Endometrium (tissue), 2 donors: ENCODE data around the gene MAP3K20.
"Not testable (repeated sequence)": the region's sequence is repeated elsewhere in the genome, so short reads cannot be mapped to it uniquely, and the experiment has no call there.

Source experiments
- FAIRE-seq: peaks from 2 replicates; lab custom pipeline; 2012; peaks lifted over from hg19 to GRCh38; lab: Jason Lieb, UNC
- donor health status: control.
- donor health status: control.

MAP3K20 gene

DNA sequence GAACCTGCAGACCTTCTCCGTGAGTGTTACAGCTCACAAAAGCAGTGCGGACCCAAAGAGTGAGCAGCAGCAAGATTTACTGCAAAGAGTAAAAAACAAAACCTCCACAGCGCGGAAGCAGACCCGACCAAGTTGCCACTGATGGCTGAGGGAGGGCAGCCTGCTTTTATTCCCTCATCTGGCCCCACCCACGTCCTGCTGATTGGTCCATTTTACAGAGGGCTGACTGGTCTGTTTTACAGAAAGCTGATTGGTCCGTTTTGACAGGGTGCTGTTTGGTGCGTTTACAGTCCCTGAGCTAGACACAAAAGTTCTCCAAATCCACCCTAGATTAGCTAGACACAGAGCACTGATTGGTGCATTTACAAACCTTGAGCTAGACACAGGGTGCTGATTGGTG, 206.3 kb downstream of the MAP3K20 start:
- FAIRE-seq: not testable (repeated sequence)

DNA sequence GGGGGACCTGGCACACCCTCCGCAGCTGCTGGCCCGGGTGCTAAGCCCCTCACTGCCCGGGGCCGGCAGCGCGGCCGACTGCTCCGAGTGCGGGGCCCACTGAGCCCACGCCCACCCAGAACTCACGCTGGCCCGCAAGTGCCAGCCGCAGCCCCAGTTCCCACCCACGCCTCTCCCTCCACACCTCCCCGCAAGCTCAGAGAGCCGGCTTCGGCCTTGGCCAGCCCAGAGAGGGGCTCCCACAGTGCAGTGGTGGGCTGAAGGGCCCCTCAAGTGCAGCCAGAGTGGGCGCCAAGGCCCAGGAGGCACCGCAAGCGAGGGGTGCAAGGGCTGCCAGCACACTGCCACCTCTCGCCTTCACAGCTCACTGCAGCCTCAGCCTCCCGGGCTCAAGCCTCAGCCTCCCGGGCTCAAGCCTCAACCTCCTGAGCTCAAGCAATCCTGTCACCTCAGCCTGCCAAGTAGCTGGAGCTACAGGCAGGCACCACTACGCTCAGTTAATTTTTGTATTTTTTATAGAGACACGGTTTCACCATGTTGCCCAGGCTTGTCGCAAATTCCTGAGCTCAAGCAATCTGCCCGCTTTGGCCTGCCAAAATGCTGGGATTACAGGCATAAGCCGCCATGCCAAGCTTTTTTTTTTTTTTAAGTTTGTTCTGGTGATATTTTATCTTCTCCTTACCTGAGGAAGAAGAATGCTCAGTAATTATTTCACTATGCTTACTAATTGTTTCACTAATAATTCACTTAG, 207.3 kb downstream of the MAP3K20 start:
- no peak for FAIRE-seq

DNA sequence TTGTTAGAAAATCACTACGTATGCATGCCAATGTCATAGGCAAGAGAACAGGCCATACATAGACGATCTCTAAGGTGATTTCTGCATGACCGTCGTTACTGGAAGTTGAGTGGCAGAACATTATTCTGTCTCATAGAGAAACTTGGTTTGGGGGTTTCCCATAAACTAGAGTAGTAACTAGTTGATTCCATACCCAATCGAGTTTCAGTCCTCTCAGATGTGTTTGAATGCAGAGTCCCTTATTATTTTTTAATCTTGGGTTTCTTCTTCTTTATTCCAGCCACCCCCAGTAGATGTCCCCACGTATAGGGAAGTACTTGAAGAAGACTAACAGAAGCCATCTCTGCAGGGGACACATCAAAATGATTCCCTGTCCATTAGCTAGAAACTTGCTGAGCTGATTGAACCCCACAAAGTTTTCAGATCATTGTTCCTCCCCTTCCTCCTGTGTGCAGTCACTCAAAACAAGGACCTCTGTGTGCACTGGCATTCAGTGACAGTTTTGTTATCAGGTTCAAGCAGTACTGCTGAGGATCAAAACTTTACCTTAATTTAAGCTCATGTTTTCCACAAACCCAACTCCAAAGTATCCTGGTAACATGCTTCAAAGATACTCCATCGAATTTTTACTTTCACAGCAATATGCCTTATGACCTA, 210.6 kb downstream of the MAP3K20 start:
- FAIRE-seq: no peak

DNA sequence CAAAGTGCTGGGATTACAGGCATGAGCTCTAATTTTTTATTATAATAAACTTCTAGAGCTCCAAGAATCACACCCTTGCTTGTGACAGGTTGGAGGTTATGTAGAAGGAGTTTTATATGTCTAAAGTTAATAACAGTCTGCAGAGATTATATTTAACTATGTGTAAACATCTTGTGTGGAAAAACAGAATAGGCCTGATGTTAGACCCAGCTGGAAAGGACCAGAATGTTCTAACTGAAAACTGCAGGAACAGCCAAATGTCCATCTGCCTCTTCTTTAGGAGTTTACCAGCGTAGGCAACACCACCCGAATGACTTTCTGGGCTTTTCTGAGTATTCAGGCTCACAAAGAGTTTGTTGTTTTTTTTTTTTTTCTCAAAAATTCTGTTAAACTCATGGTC, 211.9 kb downstream of the MAP3K20 start:
- FAIRE-seq: peak; percentile 50

DNA sequence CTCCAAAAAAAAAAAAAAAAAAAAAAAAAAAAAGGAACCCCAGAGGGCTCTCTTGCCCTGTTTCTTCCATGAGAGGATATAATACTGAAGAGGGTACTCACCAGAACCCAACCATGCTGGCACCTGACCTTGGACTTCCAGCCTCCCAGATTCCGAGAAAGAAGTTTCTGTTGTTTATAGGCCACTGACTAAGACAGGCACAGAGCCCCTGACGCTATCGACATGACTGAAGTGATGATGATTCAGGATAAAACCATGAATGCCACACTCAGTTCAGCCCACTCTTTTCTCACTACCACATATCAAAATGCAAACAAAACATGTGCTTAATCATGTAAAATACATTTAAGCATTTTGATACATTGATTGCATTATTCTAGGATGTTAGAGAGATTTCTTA, 212.9 kb downstream of the MAP3K20 start:
- no peak for FAIRE-seq

DNA sequence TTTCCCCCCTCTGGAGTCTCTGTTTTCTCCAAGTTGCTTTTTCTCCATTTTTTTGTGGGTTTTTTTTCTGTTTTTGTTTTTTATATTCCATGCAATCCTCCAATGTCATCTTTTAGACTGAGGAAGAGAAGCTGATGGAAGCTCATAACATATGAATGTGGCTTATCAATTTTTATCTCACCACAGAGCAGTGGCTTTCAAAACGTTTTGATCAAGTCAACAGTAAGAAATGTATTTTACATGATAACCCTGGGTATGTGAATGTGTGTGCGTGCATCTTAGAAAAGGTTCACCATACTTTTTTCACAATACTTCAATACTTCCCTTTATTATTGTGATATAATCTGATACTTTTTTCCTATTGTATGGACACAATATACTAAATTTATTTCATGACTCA, 214.4 kb downstream of the MAP3K20 start:
- no peak for FAIRE-seq

DNA sequence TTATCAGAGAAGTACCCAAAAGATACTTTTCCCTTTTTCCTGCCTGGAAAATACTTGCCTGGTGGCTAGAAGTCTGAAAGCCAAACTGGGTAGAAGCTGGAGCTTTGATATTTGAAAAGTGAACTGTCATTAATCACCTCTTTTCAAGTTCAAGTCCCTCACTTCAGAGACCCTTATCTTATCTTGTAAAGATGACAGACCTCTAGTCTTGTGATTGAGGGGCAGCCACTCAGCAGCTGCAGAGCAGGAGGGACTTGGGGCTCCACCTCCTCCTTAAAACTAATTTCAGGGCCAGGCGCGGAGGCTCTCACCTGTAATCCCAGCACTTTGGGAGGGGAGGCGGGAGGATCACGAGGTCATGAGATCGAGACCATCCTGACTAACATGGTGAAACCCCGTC, 214.9 kb downstream of the MAP3K20 start:
- FAIRE-seq: no peak

DNA sequence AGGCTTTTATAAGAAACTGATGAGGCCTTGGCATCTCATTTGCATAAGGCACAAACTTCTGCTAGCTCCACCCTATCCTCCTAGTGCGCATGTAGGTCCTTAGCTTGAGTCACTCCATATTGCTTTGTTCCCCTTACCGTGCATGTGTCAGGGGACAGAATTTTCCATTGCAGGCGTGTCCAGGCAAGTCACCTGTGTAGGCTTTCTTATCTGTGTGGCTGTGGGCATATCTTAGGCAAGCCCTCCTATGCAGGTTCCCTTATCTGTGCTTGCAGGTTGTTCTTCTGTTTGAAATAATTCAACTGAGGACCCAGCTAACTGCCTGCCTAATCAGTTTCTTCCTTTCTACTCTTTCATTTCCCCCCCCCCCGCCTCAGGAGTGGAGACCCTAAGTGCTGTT, 215.8 kb downstream of the MAP3K20 start:
- no peak for FAIRE-seq

DNA sequence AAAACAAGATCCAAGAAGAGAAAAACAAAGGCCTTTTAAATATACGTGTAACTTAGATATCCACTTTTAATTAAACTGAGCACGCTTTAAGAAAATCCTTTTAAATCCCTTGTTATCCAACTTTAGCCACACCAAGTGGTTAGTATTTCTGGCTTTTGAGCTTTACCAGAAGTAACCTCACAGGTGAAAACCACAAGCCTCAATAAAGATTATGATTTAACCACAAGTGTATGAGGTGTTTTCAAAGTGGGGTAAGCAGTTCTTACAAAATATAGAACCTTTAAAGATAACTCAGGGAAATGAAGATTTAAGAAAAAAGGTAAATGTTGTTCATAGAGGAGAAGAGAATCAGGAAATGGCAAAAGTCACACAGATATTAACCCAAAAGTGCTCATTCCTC, 220.6 kb downstream of the MAP3K20 start:
- no peak for FAIRE-seq

DNA sequence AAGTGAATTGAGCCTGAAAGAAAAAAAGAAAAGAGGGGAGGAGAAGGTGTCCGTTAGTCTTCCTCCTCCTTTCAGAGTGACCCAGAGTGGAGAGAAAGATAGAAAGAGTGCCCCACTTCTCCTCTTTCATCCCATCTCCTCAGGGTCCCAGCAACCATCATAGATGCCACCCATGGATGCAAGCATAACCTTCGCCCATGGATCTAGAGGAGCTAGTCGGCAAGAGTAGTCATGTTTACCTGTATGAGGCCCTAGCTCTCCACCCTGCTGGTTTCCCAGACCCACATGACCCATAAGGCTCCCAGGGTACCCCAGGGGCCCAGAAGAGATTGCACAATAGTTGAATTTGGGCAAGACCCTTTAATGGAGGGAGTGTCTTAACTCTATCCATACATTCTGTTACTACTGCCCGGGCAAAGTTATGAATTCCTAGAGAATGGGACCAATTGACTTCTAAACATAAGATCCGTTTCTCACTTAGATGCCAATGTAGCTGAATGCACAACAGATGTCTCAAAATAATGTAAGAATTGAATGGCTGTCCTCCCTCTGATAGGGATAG, 223.0 kb downstream of the MAP3K20 start:
- FAIRE-seq: no peak

DNA sequence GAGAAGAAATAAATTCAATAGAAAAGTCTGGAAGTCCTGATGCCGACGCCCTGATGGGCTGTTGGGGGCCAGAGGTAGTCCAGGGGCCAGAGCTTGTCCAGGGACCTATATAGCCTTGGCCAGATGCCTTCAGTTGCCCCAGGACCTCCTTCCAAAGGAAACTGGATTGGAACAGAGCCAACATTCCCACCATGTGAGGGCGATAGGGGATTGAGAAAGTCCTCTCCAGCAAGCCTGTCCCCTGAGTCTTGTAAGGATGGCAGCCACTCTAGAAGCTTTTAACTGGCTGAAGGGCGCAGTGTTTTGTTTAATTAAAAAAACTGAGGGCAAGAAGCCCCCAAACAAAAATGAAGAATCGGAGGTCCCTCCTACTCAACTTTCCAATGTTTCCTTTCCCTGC, 224.1 kb downstream of the MAP3K20 start:
- FAIRE-seq: no peak

DNA sequence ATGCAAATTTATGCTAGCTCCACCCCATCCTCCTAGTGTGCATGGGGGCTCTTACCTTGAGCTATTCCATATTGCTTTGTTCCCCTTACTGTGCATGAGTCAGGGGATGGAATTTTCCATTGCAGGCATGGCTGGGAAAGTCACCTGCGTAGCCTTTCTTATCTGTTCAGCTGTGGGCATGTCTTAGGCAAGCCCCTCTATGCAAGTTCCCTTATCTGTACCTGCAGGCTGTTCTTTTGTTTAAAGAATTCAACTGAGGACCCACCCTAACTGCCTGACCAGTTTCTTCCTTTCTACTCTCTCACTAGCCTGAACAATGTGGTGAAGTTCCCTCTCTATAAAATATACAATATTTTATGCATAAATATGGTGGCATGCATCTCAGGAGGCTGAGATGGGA, 224.8 kb downstream of the MAP3K20 start:
- no peak for FAIRE-seq

DNA sequence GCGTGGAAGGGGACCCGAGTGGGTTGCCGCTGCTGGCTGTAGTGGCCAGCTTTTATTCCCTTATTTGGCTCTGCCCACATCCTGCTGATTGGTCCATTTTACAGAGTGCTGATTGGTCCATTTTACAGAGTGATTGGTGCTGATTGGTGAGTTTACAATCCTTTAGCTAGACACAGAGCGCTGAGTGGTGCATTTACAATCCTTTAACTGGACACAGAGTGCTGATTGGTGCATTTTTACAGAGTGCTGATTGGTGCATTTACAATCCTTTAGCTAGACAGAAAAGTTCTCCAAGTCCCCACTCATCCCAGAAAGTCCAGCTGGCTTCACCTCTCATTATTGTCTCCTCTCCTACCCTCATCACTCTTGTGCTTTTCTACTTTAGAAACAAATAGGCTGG, 225.9 kb downstream of the MAP3K20 start:
- FAIRE-seq: not testable (repeated sequence)

DNA sequence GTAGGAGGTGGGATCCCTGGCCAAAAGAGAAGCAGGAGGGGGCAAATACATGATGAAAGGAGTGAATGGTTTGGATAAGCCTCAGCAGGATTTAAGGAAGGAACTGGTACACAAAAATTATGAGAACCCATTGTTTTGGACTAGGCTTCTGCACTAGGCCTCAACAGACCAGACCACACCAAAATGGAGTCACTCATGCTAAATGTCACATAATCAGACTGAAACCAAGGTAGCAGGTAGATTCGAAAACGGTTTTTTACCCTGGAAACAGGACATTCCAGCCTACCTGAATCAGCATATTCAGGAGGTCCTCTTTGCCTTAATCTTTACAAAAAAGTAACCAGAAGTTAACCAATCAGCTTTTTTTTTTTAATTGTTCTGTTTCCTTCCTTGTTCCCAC, 229.7 kb downstream of the MAP3K20 start:
- FAIRE-seq: no peak

DNA sequence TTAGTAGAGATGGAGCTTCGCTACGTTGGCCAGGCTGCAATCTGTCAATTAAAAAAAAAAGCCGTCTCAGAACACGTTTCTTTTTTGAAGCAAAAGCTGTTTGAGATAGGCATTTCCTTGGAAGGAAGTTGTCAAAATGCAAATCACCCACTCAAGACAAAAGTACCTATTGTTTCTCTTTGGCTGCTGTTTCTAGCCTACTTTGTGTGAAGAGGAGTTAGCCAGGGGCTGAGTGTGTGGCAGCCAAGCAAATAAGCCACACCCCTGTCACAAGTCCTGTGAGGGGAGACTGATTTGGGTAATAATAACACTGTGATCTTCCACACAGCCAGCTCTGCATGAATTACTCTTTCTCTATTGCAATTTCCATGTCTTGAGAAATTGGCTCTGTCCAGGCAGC, 231.6 kb downstream of the MAP3K20 start:
- no peak for FAIRE-seq

DNA sequence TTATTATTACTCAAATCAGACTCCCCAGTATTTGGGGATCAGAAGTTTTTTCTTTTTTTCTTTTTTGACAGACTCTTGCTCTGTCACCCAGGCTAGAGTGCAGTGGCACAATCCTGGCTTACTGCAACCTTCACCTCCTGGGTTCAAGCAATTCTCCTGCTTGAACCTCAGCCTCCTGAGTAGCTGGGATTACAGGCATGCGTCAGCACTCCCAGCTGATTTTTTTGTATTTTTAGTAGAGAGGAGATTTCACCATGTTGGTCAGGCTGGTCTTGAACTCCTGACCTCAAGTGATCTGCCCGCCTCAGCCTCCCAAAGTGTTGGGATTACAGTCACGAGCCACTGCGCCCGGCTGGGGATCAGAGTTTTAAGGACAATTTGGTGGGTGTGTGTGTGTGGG, 233.7 kb downstream of the MAP3K20 start:
- not testable (repeated sequence) for FAIRE-seq

DNA sequence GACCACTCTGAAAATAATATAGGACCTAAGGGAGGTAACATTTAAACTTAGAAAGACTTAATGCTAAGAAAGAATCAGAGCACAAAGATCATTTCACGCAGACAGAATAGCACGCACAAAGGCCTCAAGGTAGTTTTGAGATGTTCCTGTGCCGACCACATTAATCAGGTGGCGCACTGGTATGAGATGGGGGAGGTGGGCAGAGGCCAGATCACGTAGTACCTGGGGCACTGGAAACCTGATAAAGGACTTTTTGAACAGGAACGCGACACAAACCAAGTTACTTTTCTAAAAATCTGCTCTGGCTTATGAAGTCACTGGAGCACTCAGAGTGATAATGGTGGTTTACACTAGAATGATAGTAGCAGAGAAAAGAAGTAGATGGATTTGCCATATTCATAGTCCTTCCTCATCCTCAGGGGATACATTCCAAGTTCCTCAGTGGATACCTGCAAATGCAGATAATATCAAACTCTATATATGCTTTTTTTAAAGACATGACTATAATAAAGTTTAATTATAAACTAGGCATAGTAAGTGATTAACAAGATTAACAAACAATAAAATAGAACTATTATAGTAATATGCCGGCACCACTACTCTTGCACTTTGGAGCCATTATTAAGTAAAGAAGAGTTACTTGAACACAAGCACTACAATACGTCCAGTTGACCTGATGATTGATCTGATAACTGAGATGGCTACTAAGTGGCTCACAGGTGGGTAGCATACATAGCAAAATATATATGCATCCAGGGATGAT, 236.4 kb downstream of the MAP3K20 start:
- FAIRE-seq: no peak
